Measurements from ENCODE around the gene EIF4H. TPM values are rescaled to one million over a fixed set of nuclear protein-coding genes. Genes with fewer than 3 reads are reported as not detected.

Gene EIF4H
- total and polyA plus RNA-seq, 2 of the 8 experiments (the other 6 are each of a cell fraction or from before 2014, with no cell fraction given) = 323 to 382 TPM

GRCh38 chr7:74233655-74234285 is 59.6 kb downstream of the EIF4H start:
- Histone ChIP-seq H2AFZ (ENCODE audit: low read length) (no peak overlapping the region), H3K27me3 (replicated peaks in 1 of 4; ENCODE audit: control insufficient read depth in 3 of 4, extremely low read depth in 1 of 4, insufficient read depth in 3 of 4, low read length in 3 of 4) (no peaks in the 10 kb centered on the region; a peak in 1 of 7 replicates), H3K23ac (ENCODE audit: insufficient read length) (no peak overlapping the region), H4K8ac (ENCODE audit: extremely low read depth, insufficient read depth, low read length) (no peak overlapping the region), H3K4me2 (ENCODE audit: insufficient read depth in 1 of 2, low read depth in 2 of 2, low read length in 2 of 2) (no peak overlapping the region), H2BK5ac (ENCODE audit: low read depth, low read length) (no peak overlapping the region), H3K4me1 (replicated peaks in 1 of 4; ENCODE audit: control insufficient read depth in 3 of 4, insufficient read depth in 4 of 4, low read length in 3 of 4) (no peaks in the 10 kb centered on the region), H3K79me2 (ENCODE audit: control insufficient read depth in 1 of 2, insufficient read depth in 2 of 2, low read length in 2 of 2) (no peaks in the 10 kb centered on the region), H2BK20ac (ENCODE audit: low read length) (no peak overlapping the region), H4K5ac (ENCODE audit: insufficient read length, low read depth, low read length) (no peak overlapping the region), H3K4me3 (ENCODE audit: extremely low read depth in 1 of 4, insufficient read depth in 2 of 4, low read depth in 3 of 4, low read length in 4 of 4) (no peak overlapping the region), H3K27ac (ENCODE audit: low read depth, low read length) (no peak overlapping the region), H4K91ac (replicated peaks; ENCODE audit: insufficient read length, low read length) (no peak overlapping the region), H3K18ac (ENCODE audit: extremely low read depth, low read length) (no peak overlapping the region), H2AK5ac (ENCODE audit: low read depth, low read length) (no peak overlapping the region), H2BK12ac (ENCODE audit: low read depth, low read length) (no peak overlapping the region), H3K14ac (ENCODE audit: insufficient read length) (no peak overlapping the region), H3K79me1 (ENCODE audit: low read depth, low read length) (peaks cover 2% of the 10 kb centered on the region; the same call in 1 of the 2 replicates), H3K9me3 (ENCODE audit: insufficient read depth in 2 of 2, low read depth in 1 of 2, low read length in 1 of 2) (no peaks in the 10 kb centered on the region), H3K4ac (replicated peaks; ENCODE audit: insufficient read length, low read depth, low read length) (no peak overlapping the region), H4K20me1 (replicated peaks in 1 of 2; ENCODE audit: control insufficient read depth in 1 of 2, insufficient read depth in 2 of 2, low read length in 2 of 2) (peaks cover 4 to 11% of the 10 kb centered on the region in 2 experiments), H3K36me3 (ENCODE audit: control insufficient read depth in 2 of 4, insufficient read depth in 4 of 4, low read length in 3 of 4) (peaks cover 34 to 90% (median 65%) of the 10 kb centered on the region in 4 experiments), H2BK120ac (replicated peaks; ENCODE audit: low read depth, low read length) (no peak overlapping the region), H2BK15ac (ENCODE audit: low read length) (no peak overlapping the region), H3K56ac (replicated peaks; ENCODE audit: insufficient read length, low read depth, low read length) (no peak overlapping the region), H3K23me2 (ENCODE audit: low read depth, low read length) (no peaks in the 10 kb centered on the region), H3K9ac (replicated peaks in 1 of 4; ENCODE audit: extremely low read depth in 1 of 4, low read depth in 3 of 4, low read length in 3 of 4) (no peak overlapping the region)
- CTCF ChIA-PET (ENCODE audit: partially characterized antibody) = no interaction called here
- 93% methylated on average over 13 of the region's 13 CpGs; no CpG with 5 or more reads in 1 of the 2 experiments for WGBS, 2 experiments (ENCODE audit: extremely low coverage in 1 of 2, insufficient coverage in 1 of 2, insufficient read length in 1 of 2, insufficient replicate concordance in 2 of 2, low coverage in 1 of 2, low lambda C conversion rate in 2 of 2, missing lambda C conversion rate in 1 of 2)
- DNase-seq (ENCODE audit: low read depth in 1 of 2, low spot score in 2 of 2) = no peak
- no peak for FAIRE-seq
- POLR2A ChIA-PET (ENCODE audit: partially characterized antibody) = interaction anchor here (3.7 kb wide), 1 partner anchor 13 kb away, joined by 19 read pairs; no protein-coding TSS in a partner anchor
- TF ChIP-seq SIN3A (conservative IDR thresholded peaks at IDR 0.05 in 1 of 2, IDR thresholded peaks at IDR 0.05 in 1 of 2; ENCODE audit: low read depth in 1 of 2, low read length in 2 of 2) = no peak
- TF ChIP-seq POLR2A (IDR thresholded peaks at IDR 0.05; ENCODE audit: control extremely low read depth in 1 of 2, low read depth in 2 of 2, low read length in 2 of 2) = no peak
- TF ChIP-seq E2F6 (IDR thresholded peaks at IDR 0.05) = no peak
- no peak for TF ChIP-seq ATF2 (IDR thresholded peaks at IDR 0.05; ENCODE audit: low read length)
- TF ChIP-seq CEBPB (IDR thresholded peaks at IDR 0.05; ENCODE audit: low read depth, low read length) = no peak
- TF ChIP-seq PHF8 (conservative IDR thresholded peaks at IDR 0.05; ENCODE audit: low read depth, low read length) = no peak
- TF ChIP-seq USF2 (IDR thresholded peaks at IDR 0.05; ENCODE audit: low read length) = no peak

All from H1 (cell line).